Smooth muscle cell (in vitro differentiated cells): ENCODE data around the gene ELP4. TPM values are rescaled to one million over a fixed set of nuclear protein-coding genes. Genes with fewer than 3 reads are reported as not detected.

Source experiments
- DNase-seq: peaks from one replicate; lab custom pipeline; 2025; ENCODE audit not compliant: unreplicated experiment; lab: John Stamatoyannopoulos, UW
- H2AFZ ChIP-seq: fragments of 200-600 bp; sonication (generic); 2 replicates; pipeline ENCODE4 v1.6.0; 2016; ENCODE audit warnings: antibody characterized with exemption, low read depth, mild to moderate bottlenecking
- H3F3A ChIP-seq: fragments of 200-600 bp; sonication (generic); 2 replicates; pipeline ENCODE4 v1.6.0; 2017; ENCODE audit warnings: antibody characterized with exemption, low read depth
- H3K27ac ChIP-seq: fragments of 200-600 bp; sonication (generic); 2 replicates; pipeline ENCODE4 v1.5.1; 2016; ENCODE audit warnings: low read depth, mild to moderate bottlenecking
- H3K27me3 ChIP-seq: fragments of 200-600 bp; sonication (generic); 2 replicates; pipeline ENCODE4 v1.6.1; 2016; ENCODE audit warnings: low read depth, mild to moderate bottlenecking
- H3K36me3 ChIP-seq: fragments of 200-600 bp; sonication (generic); 2 replicates; pipeline ENCODE4 v1.5.1; 2016; ENCODE audit warnings: low read depth
- H3K4me1 ChIP-seq: fragments of 200-600 bp; sonication (generic); 2 replicates; pipeline ENCODE4 v1.5.1; 2016; ENCODE audit warnings: low read depth
- H3K4me2 ChIP-seq: fragments of 200-600 bp; sonication (generic); 2 replicates; pipeline ENCODE4 v1.6.0; 2016; ENCODE audit warnings: mild to moderate bottlenecking
- H3K4me3 ChIP-seq: fragments of 200-600 bp; sonication (generic); 2 replicates; pipeline ENCODE4 v1.5.1; 2016; ENCODE audit warnings: mild to moderate bottlenecking
- H3K79me2 ChIP-seq: fragments of 200-600 bp; sonication (generic); 2 replicates; pipeline ENCODE4 v1.6.0; 2016; ENCODE audit warnings: low read depth, mild to moderate bottlenecking
- H3K9ac ChIP-seq: fragments of 200-600 bp; sonication (generic); 2 replicates; pipeline ENCODE4 v1.6.0; 2016; ENCODE audit warnings: low read depth
- H3K9me3 ChIP-seq: fragments of 200-600 bp; sonication (generic); replicated peaks from 2 replicates; pipeline ENCODE4 v1.5.1; 2016; ENCODE audit warnings: low read depth
- H4K20me1 ChIP-seq: fragments of 200-600 bp; sonication (generic); 2 replicates; pipeline ENCODE4 v1.6.0; 2016; ENCODE audit warnings: low read depth
- WGBS: methylation state at CpG from one replicate; pipeline ENCODE4 v1.1.7; 2016; ENCODE audit warnings: low lambda C conversion rate; 5-methylcytosine and 5-hydroxymethylcytosine counted together
- polyA plus RNA-seq: library from polyadenylated mRNA; unstranded; fragments of >200 nt; fragmentation: Nextera tagmentation; extraction: Ambion mirVana; gene quantifications from 2 replicates; pipeline ENCODE4 v1.2.1, GENCODE V29; 2016
- total RNA-seq: library from RNA; depleted of rRNA; stranded (reverse); fragments of >200 nt; gene quantifications from 2 replicates; pipeline ENCODE4 v1.2.3, GENCODE V29; 2014
- TF ChIP-seq, protein P1 (sequence below): fragments of 200-600 bp; sonication (generic); IDR thresholded peaks from 2 replicates; pipeline ENCODE4 v1.5.1; 2017; ENCODE audit warnings: borderline replicate concordance, mild to moderate bottlenecking, antibody characterized with exemption; ENCODE audit not compliant: insufficient read depth, poor library complexity, severe bottlenecking

The ELP4 gene
- total and polyA plus RNA-seq, 2 experiments from 2014 or later = 19.5 to 28.4 TPM

- no peak for DNase-seq
- Histone ChIP-seq H3K9me3 (no peaks in the 10 kb centered on the region), H3K9ac (no peak overlapping the region), H3K4me3 (no peak overlapping the region), H3K27me3 (no peaks in the 10 kb centered on the region), H3K79me2 (no peaks in the 10 kb centered on the region), H3K27ac (peak overlapping the region; percentile 47), H2AFZ (no peak overlapping the region), H3K4me2 (peak overlapping the region; percentile 34), H3K4me1 (peaks cover 27% of the 10 kb centered on the region), H4K20me1 (no peaks in the 10 kb centered on the region), H3K36me3 (no peaks in the 10 kb centered on the region), H3F3A (no peaks in the 10 kb centered on the region)
- TF ChIP-seq, protein P1, sequence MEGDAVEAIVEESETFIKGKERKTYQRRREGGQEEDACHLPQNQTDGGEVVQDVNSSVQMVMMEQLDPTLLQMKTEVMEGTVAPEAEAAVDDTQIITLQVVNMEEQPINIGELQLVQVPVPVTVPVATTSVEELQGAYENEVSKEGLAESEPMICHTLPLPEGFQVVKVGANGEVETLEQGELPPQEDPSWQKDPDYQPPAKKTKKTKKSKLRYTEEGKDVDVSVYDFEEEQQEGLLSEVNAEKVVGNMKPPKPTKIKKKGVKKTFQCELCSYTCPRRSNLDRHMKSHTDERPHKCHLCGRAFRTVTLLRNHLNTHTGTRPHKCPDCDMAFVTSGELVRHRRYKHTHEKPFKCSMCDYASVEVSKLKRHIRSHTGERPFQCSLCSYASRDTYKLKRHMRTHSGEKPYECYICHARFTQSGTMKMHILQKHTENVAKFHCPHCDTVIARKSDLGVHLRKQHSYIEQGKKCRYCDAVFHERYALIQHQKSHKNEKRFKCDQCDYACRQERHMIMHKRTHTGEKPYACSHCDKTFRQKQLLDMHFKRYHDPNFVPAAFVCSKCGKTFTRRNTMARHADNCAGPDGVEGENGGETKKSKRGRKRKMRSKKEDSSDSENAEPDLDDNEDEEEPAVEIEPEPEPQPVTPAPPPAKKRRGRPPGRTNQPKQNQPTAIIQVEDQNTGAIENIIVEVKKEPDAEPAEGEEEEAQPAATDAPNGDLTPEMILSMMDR = no peak
Measured at GRCh38 chr11:31645747-31646146, 136.2 kb downstream of the ELP4 start.

GRCh38 chr11:31646216-31646615 is 136.6 kb downstream of the ELP4 start:
- Histone ChIP-seq H3K79me2 (no peaks in the 10 kb centered on the region), H2AFZ (no peak overlapping the region), H3K4me1 (peaks cover 27% of the 10 kb centered on the region), H3K4me2 (peak overlapping the region; percentile 34), H3K27ac (peak overlapping the region; percentile 47), H3K27me3 (no peaks in the 10 kb centered on the region), H4K20me1 (no peaks in the 10 kb centered on the region), H3K36me3 (no peaks in the 10 kb centered on the region), H3K9ac (no peak overlapping the region), H3K9me3 (no peaks in the 10 kb centered on the region), H3F3A (no peaks in the 10 kb centered on the region), H3K4me3 (no peak overlapping the region)
- no peak for DNase-seq
- 91% methylated on average over 1 of the region's 1 CpG for WGBS
- TF ChIP-seq, protein P1 = no peak

- Histone ChIP-seq H3K36me3 (no peaks in the 10 kb centered on the region), H3K27me3 (no peaks in the 10 kb centered on the region), H3K27ac (no peak overlapping the region), H3K9me3 (no peaks in the 10 kb centered on the region), H2AFZ (no peak overlapping the region), H3K79me2 (no peaks in the 10 kb centered on the region), H3K4me1 (peaks cover 40% of the 10 kb centered on the region), H3K9ac (no peak overlapping the region), H3F3A (no peaks in the 10 kb centered on the region), H4K20me1 (no peaks in the 10 kb centered on the region), H3K4me2 (no peak overlapping the region), H3K4me3 (no peak overlapping the region)
- TF ChIP-seq, protein P1 = no peak
- DNase-seq = no peak
- WGBS = 88% methylated on average over 6 of the region's 6 CpGs
Measured at GRCh38 chr11:31649129-31649966, 139.8 kb downstream of the ELP4 start.

DNA sequence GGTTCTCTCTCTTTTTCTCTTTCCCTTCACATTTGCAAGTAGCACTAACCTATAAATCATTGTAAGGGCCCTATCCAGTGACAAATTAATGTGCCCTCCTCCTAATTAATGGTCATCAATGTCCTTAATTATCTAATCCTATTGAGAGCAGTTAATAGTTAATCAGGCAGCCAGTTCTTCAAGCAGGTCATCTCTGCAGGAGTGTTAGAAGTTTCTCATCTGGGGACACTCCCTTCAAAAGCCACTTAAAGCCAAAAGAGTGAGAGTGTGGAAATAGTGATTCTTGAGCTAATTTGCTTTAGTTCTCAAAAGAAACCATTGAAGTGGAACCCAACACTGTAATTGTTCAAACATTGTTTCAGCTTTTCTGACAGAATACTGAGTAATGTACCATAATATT is 141.6 kb downstream of the ELP4 start:
- no peak overlapping the region for H2AFZ ChIP-seq
- H3K4me3 ChIP-seq = no peak overlapping the region
- H3F3A ChIP-seq = no peaks in the 10 kb centered on the region
- TF ChIP-seq, protein P1 = no peak
- no peaks in the 10 kb centered on the region for H3K9me3 ChIP-seq
- no peaks in the 10 kb centered on the region for H3K36me3 ChIP-seq
- H3K27ac ChIP-seq = no peak overlapping the region
- H3K4me1 ChIP-seq = peaks cover 55% of the 10 kb centered on the region
- H3K79me2 ChIP-seq = no peaks in the 10 kb centered on the region
- no peak for DNase-seq
- no peak overlapping the region for H3K4me2 ChIP-seq
- H3K27me3 ChIP-seq = no peaks in the 10 kb centered on the region
- H4K20me1 ChIP-seq = no peaks in the 10 kb centered on the region
- H3K9ac ChIP-seq = no peak overlapping the region
